NAMALWA (cell line): ENCODE results near the gene RABEP2.
"Not testable (repeated sequence)": the region's sequence is repeated elsewhere in the genome, so short reads cannot be mapped to it uniquely, and the experiment has no call there.

ENCODE experiments used
- DNase-seq: peaks from one replicate; pipeline ENCODE4 v3.0.0-alpha.2; 2015; ENCODE audit warnings: low spot score

The RABEP2 gene

GRCh38 chr16:28878083-28878926 is 46.7 kb downstream of the RABEP2 start, which contains the start of gene ATP2A1:
Gene ATP2A1 (plus strand): TSS chr16:28878488. CDS start chr16:28878672, 184 bp downstream.
- DNase-seq: no peak

GRCh38 chr16:28877655-28878000 is 47.4 kb downstream of the RABEP2 start:
- no peak for DNase-seq

- DNase-seq: no peak
Measured at GRCh38 chr16:28876973-28877654, 47.9 kb downstream of the RABEP2 start.

GRCh38 chr16:28876019-28876659 is 48.9 kb downstream of the RABEP2 start:
- no peak for DNase-seq

GRCh38 chr16:28875134-28876018 is 49.7 kb downstream of the RABEP2 start:
- DNase-seq: peak; percentile 39

- DNase-seq: no peak
Measured at GRCh38 chr16:28874406-28874805, 50.6 kb downstream of the RABEP2 start.

GRCh38 chr16:28873543-28874201 is 51.4 kb downstream of the RABEP2 start:
- peak; percentile 60 for DNase-seq

GRCh38 chr16:28872952-28873351 is 52.1 kb downstream of the RABEP2 start:
- no peak for DNase-seq

- no peak for DNase-seq
Measured at GRCh38 chr16:28869201-28869600, 55.8 kb downstream of the RABEP2 start.

- not testable (repeated sequence) for DNase-seq
Measured at GRCh38 chr16:28867646-28868045, 57.4 kb downstream of the RABEP2 start.

GRCh38 chr16:28867241-28867640 is 57.8 kb downstream of the RABEP2 start:
- no peak for DNase-seq

- no peak for DNase-seq
Measured at GRCh38 chr16:28866454-28866804, 58.6 kb downstream of the RABEP2 start.

- no peak for DNase-seq
Measured at GRCh38 chr16:28865722-28866453, 59.1 kb downstream of the RABEP2 start.

- DNase-seq: no peak
Measured at GRCh38 chr16:28865001-28865688, 59.9 kb downstream of the RABEP2 start.

GRCh38 chr16:28863929-28864793 is 60.9 kb downstream of the RABEP2 start:
- DNase-seq: no peak

- no peak for DNase-seq
Measured at GRCh38 chr16:28859326-28859725, 65.7 kb downstream of the RABEP2 start.

GRCh38 chr16:28858421-28858820 is 66.6 kb downstream of the RABEP2 start:
- DNase-seq: no peak
